Measurements from ENCODE around the gene JMJD1C.

Gene JMJD1C

GRCh38 chr10:63481815-63482421 is 16.1 kb upstream of the JMJD1C start:
- no peak for DNase-seq (ENCODE audit: low spot score)

GRCh38 chr10:63480237-63480636 is 14.5 kb upstream of the JMJD1C start:
- peak; percentile 5 for DNase-seq (ENCODE audit: low spot score)

- DNase-seq (ENCODE audit: low spot score), result no peak
Observed at GRCh38 chr10:63478564-63478963, 12.8 kb upstream of the JMJD1C start.

GRCh38 chr10:63477927-63478326 is 12.2 kb upstream of the JMJD1C start:
- no peak for DNase-seq (ENCODE audit: low spot score)

GRCh38 chr10:63474488-63474887 is 8.7 kb upstream of the JMJD1C start:
- DNase-seq (ENCODE audit: low spot score), result no peak

GRCh38 chr10:63470928-63471327 is 5.2 kb upstream of the JMJD1C start:
- no peak for DNase-seq (ENCODE audit: low spot score)

GRCh38 chr10:63468947-63469346 is 3.2 kb upstream of the JMJD1C start:
- DNase-seq (ENCODE audit: low spot score), result no peak

GRCh38 chr10:63467841-63468240 is 2.1 kb upstream of the JMJD1C start:
- no peak for DNase-seq (ENCODE audit: low spot score)

- DNase-seq (ENCODE audit: low spot score), result peak; percentile 80
Observed at GRCh38 chr10:63466144-63466935, 563 bp upstream of the JMJD1C start.

- DNase-seq (ENCODE audit: low spot score), result peak; percentile 43
Observed at GRCh38 chr10:63464402-63465292, 1.1 kb downstream of the JMJD1C start.

GRCh38 chr10:63462442-63462841 is 3.3 kb downstream of the JMJD1C start:
- no peak for DNase-seq (ENCODE audit: low spot score)

GRCh38 chr10:63458177-63458576 is 7.6 kb downstream of the JMJD1C start:
- DNase-seq (ENCODE audit: low spot score), result no peak

GRCh38 chr10:63457594-63457993 is 8.2 kb downstream of the JMJD1C start:
- DNase-seq (ENCODE audit: low spot score), result no peak

GRCh38 chr10:63456437-63457210 is 9.2 kb downstream of the JMJD1C start:
- DNase-seq (ENCODE audit: low spot score), result no peak

- no peak for DNase-seq (ENCODE audit: low spot score)
Observed at GRCh38 chr10:63455507-63455906, 10.3 kb downstream of the JMJD1C start.

- DNase-seq (ENCODE audit: low spot score), result no peak
Observed at GRCh38 chr10:63454631-63455030, 11.1 kb downstream of the JMJD1C start.

- no peak for DNase-seq (ENCODE audit: low spot score)
Observed at GRCh38 chr10:63452524-63452923, 13.3 kb downstream of the JMJD1C start.

GRCh38 chr10:63446716-63447440 is 18.9 kb downstream of the JMJD1C start:
- no peak for DNase-seq (ENCODE audit: low spot score)

GRCh38 chr10:63441404-63441803 is 24.4 kb downstream of the JMJD1C start:
- no peak for DNase-seq (ENCODE audit: low spot score)

GRCh38 chr10:63439607-63440006 is 26.2 kb downstream of the JMJD1C start:
- no peak for DNase-seq (ENCODE audit: low spot score)
